Endodermal cell (in vitro differentiated cells): Measurements from ENCODE around the gene TOMM70. TPM values are rescaled to one million over a fixed set of nuclear protein-coding genes. Genes with fewer than 3 reads are reported as not detected.

Source experiments
- DNase-seq: peaks from one replicate; pipeline ENCODE4 v3.0.0-alpha.2; 2017
- H3K27ac ChIP-seq: 2 replicates; pipeline ENCODE4 v1.5.1; 2013; ENCODE audit warnings: mild to moderate bottlenecking, low read depth, low read length, moderate library complexity
- H3K27me3 ChIP-seq: 2 replicates; pipeline ENCODE4 v1.6.1; 2013; ENCODE audit warnings: mild to moderate bottlenecking, low read length, moderate library complexity; ENCODE audit not compliant: insufficient read depth, control insufficient read depth, poor library complexity, severe bottlenecking
- H3K36me3 ChIP-seq: 2 replicates; pipeline ENCODE4 v1.7.0; 2013; ENCODE audit warnings: mild to moderate bottlenecking, low read length, moderate library complexity; ENCODE audit not compliant: control insufficient read depth, insufficient read depth
- H3K4me1 ChIP-seq: one replicate; pipeline ENCODE4 v1.7.0; 2013; ENCODE audit warnings: low read length; ENCODE audit not compliant: control insufficient read depth, insufficient read depth
- H3K4me3 ChIP-seq: 2 replicates; pipeline ENCODE4 v1.5.1; 2013; ENCODE audit warnings: mild to moderate bottlenecking, low read length, moderate library complexity
- H3K9ac ChIP-seq: 2 replicates; pipeline ENCODE4 v1.6.1; 2013; ENCODE audit warnings: mild to moderate bottlenecking, low read length, moderate library complexity; ENCODE audit not compliant: poor library complexity, severe bottlenecking; ENCODE audit errors: extremely low read depth
- H3K9me3 ChIP-seq: 2 replicates; pipeline ENCODE4 v1.6.1; 2013; ENCODE audit warnings: mild to moderate bottlenecking, low read length, moderate library complexity; ENCODE audit not compliant: control insufficient read depth
- H3K27ac Mint-ChIP-seq: 2 replicates; pipeline ENCODE4 v1.8.0; 2020; ENCODE audit warnings: mixed read lengths
- H3K27me3 Mint-ChIP-seq: 2 replicates; pipeline ENCODE4 v1.8.0; 2021; ENCODE audit warnings: mild to moderate bottlenecking, mixed read lengths; ENCODE audit not compliant: insufficient read depth
- H3K36me3 Mint-ChIP-seq: 2 replicates; pipeline ENCODE4 v1.8.0; 2020; ENCODE audit warnings: low read depth, mixed read lengths
- H3K4me1 Mint-ChIP-seq: 2 replicates; pipeline ENCODE4 v1.8.0; 2020; ENCODE audit warnings: mixed read lengths
- H3K4me3 Mint-ChIP-seq: 2 replicates; pipeline ENCODE4 v1.8.0; 2020; ENCODE audit warnings: mild to moderate bottlenecking, moderate library complexity, mixed read lengths
- H3K9me3 Mint-ChIP-seq: 2 replicates; pipeline ENCODE4 v1.8.0; 2020; ENCODE audit warnings: mild to moderate bottlenecking, mixed read lengths
- CTCF ChIP-seq: fragments of 200-600 bp; sonication (generic); conservative IDR thresholded peaks from 2 replicates; pipeline ENCODE4 v1.5.0; 2021; ENCODE audit warnings: antibody characterized with exemption, mild to moderate bottlenecking
- WGBS, 2 experiments: methylation state at CpG; one replicate each; pipeline versions ENCODE4 v1.1.5 to v1.1.7; 2013; ENCODE audit warnings: missing lambda C conversion rate in 2 of 2, mixed read lengths in 1 of 2; ENCODE audit not compliant: insufficient coverage in 1 of 2, insufficient read length in 1 of 2; 5-methylcytosine and 5-hydroxymethylcytosine counted together
- total RNA-seq, 2 donors: library from RNA; stranded (reverse); fragmentation: NEBNext Ultra II Directional in 1 of 2; extraction: Animal tissue kit (Norgen Biotek cat#: 25700) in 1 of 2; gene quantifications; 2 replicates in 1 of 2; 3 replicates in 1 of 2; pipeline ENCODE4 v1.2.1, GENCODE V29; 2021

TOMM70 gene
- total RNA-seq, 2 donors from 2014 or later, result 36.0 to 43.6 TPM

DNA sequence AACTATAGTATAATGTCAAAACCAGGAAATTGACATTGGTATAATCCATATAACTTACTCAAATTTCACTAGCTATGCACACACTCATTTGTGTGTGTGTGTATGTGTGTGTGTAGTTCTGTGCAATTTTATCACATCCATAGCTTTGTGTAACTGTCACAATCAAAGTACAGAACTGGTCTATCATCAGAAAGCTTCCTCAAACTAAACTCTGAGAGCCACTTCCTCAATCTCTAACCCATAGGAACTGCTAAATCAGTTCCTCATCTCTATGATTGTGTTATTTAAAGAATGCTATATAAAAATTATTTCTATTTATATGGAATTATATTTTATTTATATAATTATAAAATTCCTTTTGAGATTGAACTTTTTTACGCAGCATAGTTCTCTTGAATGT is 18.5 kb upstream of the TOMM70 start:
- no peaks in the 10 kb centered on the region for H3K9me3 Mint-ChIP-seq
- Histone ChIP-seq H3K4me1 (peaks cover 5% of the 10 kb centered on the region), H3K9ac (no peak overlapping the region), H3K27ac (no peak overlapping the region), H3K36me3 (peaks cover 4% of the 10 kb centered on the region), H3K27me3 (no peaks in the 10 kb centered on the region), H3K9me3 (peaks cover 8% of the 10 kb centered on the region), H3K4me3 (no peak overlapping the region)
- DNase-seq, result no peak
- peaks cover 15% of the 10 kb centered on the region for H3K4me1 Mint-ChIP-seq
- H3K27ac Mint-ChIP-seq, result no peak overlapping the region
- H3K4me3 Mint-ChIP-seq, result no peak overlapping the region
- peaks cover 4% of the 10 kb centered on the region for H3K36me3 Mint-ChIP-seq
- H3K27me3 Mint-ChIP-seq, result no peaks in the 10 kb centered on the region
- TF ChIP-seq CTCF, result no peak
- WGBS, 2 experiments, result 96% methylated on average over 1 of the region's 1 CpG; no CpG with 5 or more reads in 1 of the 2 experiments

GRCh38 chr3:100416863-100417262 is 16.0 kb upstream of the TOMM70 start:
- Mint-ChIP-seq H3K36me3 (peaks cover 18% of the 10 kb centered on the region), H3K27me3 (no peaks in the 10 kb centered on the region), H3K9me3 (no peaks in the 10 kb centered on the region), H3K4me3 (no peak overlapping the region), H3K4me1 (peaks cover 11% of the 10 kb centered on the region), H3K27ac (no peak overlapping the region)
- Histone ChIP-seq H3K36me3 (peaks cover 16% of the 10 kb centered on the region), H3K9me3 (peaks cover 10% of the 10 kb centered on the region), H3K27me3 (no peaks in the 10 kb centered on the region), H3K4me3 (no peak overlapping the region), H3K4me1 (peaks cover 3% of the 10 kb centered on the region), H3K27ac (no peak overlapping the region), H3K9ac (no peak overlapping the region)
- no peak for DNase-seq
- 90% methylated on average over 1 of the region's 1 CpG; no CpG with 5 or more reads in 1 of the 2 experiments for WGBS, 2 experiments
- TF ChIP-seq CTCF, result no peak

- no peak for DNase-seq
- H3K4me3 ChIP-seq, result no peak overlapping the region
- Mint-ChIP-seq H3K9me3 (peaks cover 3% of the 10 kb centered on the region), H3K36me3 (peaks cover 24% of the 10 kb centered on the region), H3K27ac (no peak overlapping the region), H3K4me1 (peaks cover 11% of the 10 kb centered on the region), H3K27me3 (no peaks in the 10 kb centered on the region), H3K4me3 (no peak overlapping the region)
- H3K9ac ChIP-seq, result no peak overlapping the region
- TF ChIP-seq CTCF, result no peak
- peaks cover 17% of the 10 kb centered on the region for H3K9me3 ChIP-seq
- peaks cover 3% of the 10 kb centered on the region for H3K4me1 ChIP-seq
- peaks cover 16% of the 10 kb centered on the region for H3K36me3 ChIP-seq
- no peak overlapping the region for H3K27ac ChIP-seq
- H3K27me3 ChIP-seq, result no peaks in the 10 kb centered on the region
Measured at GRCh38 chr3:100416176-100416575, 15.3 kb upstream of the TOMM70 start.
